IMR-90 (cell line): ENCODE results near the gene PAF1. TPM values are rescaled to one million over a fixed set of nuclear protein-coding genes. Genes with fewer than 3 reads are reported as not detected.

Experiments
- ATAC-seq: fragments of 200-7000 bp; cut with Tn5 transposase; 2 replicates; pipeline ENCODE4 v1.9.1; 2020; ENCODE audit warnings: low read depth, mild to moderate bottlenecking, moderate library complexity
- BruUV-seq: library from RNA; stranded (reverse); fragments of 400-500 nt; replicated peaks from 2 replicates; lab custom pipeline; 2021; lab: Mats Ljungman, UMichigan
- CTCF ChIA-PET: fragments of 300-600 bp; formaldehyde crosslinking; extraction: SDS; loops from one replicate; lab custom pipeline; 2021; ENCODE audit warnings: antibody characterized with exemption; lab: Yijun Ruan, JAX
- POLR2A ChIA-PET: fragments of 300-600 bp; sonication (Branson Sonifier 250); formaldehyde crosslinking; loops from one replicate; lab custom pipeline; 2022; ENCODE audit warnings: antibody characterized with exemption; ENCODE audit not compliant: unreplicated experiment; lab: Charles Lee
- DNase-seq: peaks from one replicate; pipeline ENCODE4 v3.0.0; 2013
- H2AFZ ChIP-seq: replicated peaks from 2 replicates; pipeline ENCODE3; 2013; ENCODE audit warnings: low read length, mild to moderate bottlenecking; ENCODE audit not compliant: poor library complexity
- H2AK5ac ChIP-seq: 2 replicates; pipeline ENCODE4 v1.6.1; 2013; ENCODE audit warnings: low read depth, low read length, inconsistent platforms
- H2AK9ac ChIP-seq: replicated peaks from 2 replicates; pipeline ENCODE3; 2013; ENCODE audit warnings: mild to moderate bottlenecking, low read depth, low read length, moderate library complexity; ENCODE audit not compliant: poor library complexity
- H2BK120ac ChIP-seq: 2 replicates; pipeline ENCODE4 v1.6.1; 2013; ENCODE audit warnings: low read depth, low read length, inconsistent platforms
- H2BK15ac ChIP-seq: 3 replicates; pipeline ENCODE4 v1.6.1; 2013; ENCODE audit warnings: low read depth, low read length, inconsistent platforms
- H2BK20ac ChIP-seq: 2 replicates; pipeline ENCODE4 v1.6.1; 2013; ENCODE audit warnings: low read depth, mild to moderate bottlenecking, inconsistent platforms, low read length, moderate library complexity
- H2BK5ac ChIP-seq: 2 replicates; pipeline ENCODE4 v1.6.1; 2013; ENCODE audit warnings: mild to moderate bottlenecking, low read depth, low read length, inconsistent platforms; ENCODE audit not compliant: poor library complexity, severe bottlenecking
- H3K14ac ChIP-seq: replicated peaks from 2 replicates; pipeline ENCODE4 v1.6.1; 2013; ENCODE audit warnings: low read depth, low read length, inconsistent platforms
- H3K18ac ChIP-seq: 2 replicates; pipeline ENCODE4 v1.6.1; 2013; ENCODE audit warnings: low read depth, low read length, control low read depth
- H3K23ac ChIP-seq: 2 replicates; pipeline ENCODE4 v1.6.1; 2013; ENCODE audit warnings: low read depth, low read length, inconsistent platforms
- H3K27ac ChIP-seq: 2 replicates; pipeline ENCODE4 v1.5.1; 2013; ENCODE audit warnings: mild to moderate bottlenecking, control low read depth, low read length; ENCODE audit not compliant: insufficient read depth
- H3K27me3 ChIP-seq: 2 replicates; pipeline ENCODE4 v1.6.1; 2013; ENCODE audit warnings: low read length; ENCODE audit not compliant: control insufficient read depth, insufficient read depth
- H3K36me3 ChIP-seq: 2 replicates; pipeline ENCODE4 v1.6.1; 2013; ENCODE audit warnings: low read length, mixed read lengths; ENCODE audit not compliant: control insufficient read depth, insufficient read depth
- H3K4ac ChIP-seq: 2 replicates; pipeline ENCODE4 v1.6.1; 2013; ENCODE audit warnings: low read depth, low read length, inconsistent platforms
- H3K4me1 ChIP-seq: 2 replicates; pipeline ENCODE4 v1.6.1; 2013; ENCODE audit warnings: low read length, mixed read lengths; ENCODE audit not compliant: control insufficient read depth, insufficient read depth
- H3K4me2 ChIP-seq: 2 replicates; pipeline ENCODE4 v1.6.1; 2013; ENCODE audit warnings: low read depth, mild to moderate bottlenecking, control low read depth, low read length, moderate library complexity
- H3K4me3 ChIP-seq: 2 replicates; pipeline ENCODE4 v1.5.1; 2013; ENCODE audit warnings: low read depth, mild to moderate bottlenecking, control low read depth, low read length, moderate library complexity; ENCODE audit not compliant: insufficient read depth
- H3K56ac ChIP-seq: 2 replicates; pipeline ENCODE4 v1.6.1; 2013; ENCODE audit warnings: low read length, inconsistent platforms; ENCODE audit not compliant: insufficient read depth; ENCODE audit errors: extremely low read depth
- H3K79me1 ChIP-seq, 2 experiments: 2 replicates each; pipeline ENCODE4 v1.6.1; 2013; ENCODE audit warnings: low read length in 2 of 2, inconsistent platforms in 1 of 2, low read depth in 1 of 2
- H3K9ac ChIP-seq: 2 replicates; pipeline ENCODE4 v1.6.1; 2013; ENCODE audit warnings: low read depth, low read length, control low read depth
- H3K9me1 ChIP-seq: 2 replicates; pipeline ENCODE4 v1.6.1; 2013; ENCODE audit warnings: low read length, inconsistent platforms; ENCODE audit not compliant: insufficient read depth
- H3K9me3 ChIP-seq: 2 replicates; pipeline ENCODE4 v1.6.1; 2013; ENCODE audit warnings: low read length; ENCODE audit not compliant: control insufficient read depth, insufficient read depth
- H4K20me1 ChIP-seq: 2 replicates; pipeline ENCODE4 v1.6.1; 2013; ENCODE audit warnings: low read length, inconsistent platforms; ENCODE audit not compliant: insufficient read depth
- H4K5ac ChIP-seq: 2 replicates; pipeline ENCODE4 v1.6.1; 2013; ENCODE audit warnings: mild to moderate bottlenecking, low read depth, low read length, control low read depth
- H4K8ac ChIP-seq, 2 experiments: 2 replicates each; pipeline ENCODE4 v1.6.1; 2013; ENCODE audit warnings: low read depth in 2 of 2, low read length in 2 of 2, control low read depth in 1 of 2, inconsistent platforms in 1 of 2
- H4K91ac ChIP-seq: 2 replicates; pipeline ENCODE4 v1.6.1; 2013; ENCODE audit warnings: low read depth, low read length, inconsistent platforms; ENCODE audit not compliant: insufficient read depth
- CEBPB ChIP-seq: IDR thresholded peaks from 2 replicates; pipeline ENCODE4 v1.6.1; 2012; ENCODE audit warnings: low read depth, low read length, improper control_type of control experiment
- CHD1 ChIP-seq: IDR thresholded peaks from 2 replicates; pipeline ENCODE4 v1.6.1; 2012; ENCODE audit warnings: low read depth, low read length, improper control_type of control experiment
- MAZ ChIP-seq: IDR thresholded peaks from 2 replicates; pipeline ENCODE4 v1.6.1; 2012; ENCODE audit warnings: low read depth, mild to moderate bottlenecking, low read length, improper control_type of control experiment, moderate library complexity, borderline replicate concordance
- POLR2A ChIP-seq: IDR thresholded peaks from 2 replicates; pipeline ENCODE4 v1.6.1; 2012; ENCODE audit warnings: mild to moderate bottlenecking, low read depth, low read length
- RAD21 ChIP-seq: IDR thresholded peaks from 2 replicates; pipeline ENCODE4 v1.6.1; 2012; ENCODE audit warnings: low read length, improper control_type of control experiment
- RCOR1 ChIP-seq: IDR thresholded peaks from 2 replicates; pipeline ENCODE4 v1.6.1; 2012; ENCODE audit warnings: mild to moderate bottlenecking, low read length, improper control_type of control experiment; ENCODE audit not compliant: insufficient replicate concordance
- WGBS, 2 experiments: methylation state at CpG; one replicate each; pipeline versions ENCODE4 v1.1.5 to v1.1.7; 2013; ENCODE audit warnings: missing lambda C conversion rate in 2 of 2; ENCODE audit not compliant: insufficient read length in 1 of 2; ENCODE audit errors: extremely low coverage in 2 of 2; 5-methylcytosine and 5-hydroxymethylcytosine counted together
- dilution Hi-C: fragments of 300-500 bp; cut with HindIII; formaldehyde crosslinking; loops from one replicate; pipeline ENCODE4 v1.14.3; 2018; ENCODE audit warnings: low sequenced_read_pairs; ENCODE audit not compliant: unreplicated experiment
- in situ Hi-C: fragments of 300-500 bp; cut with MboI; formaldehyde crosslinking; loops from 3 replicates; pipeline ENCODE4 v1.14.3; 2019; ENCODE audit warnings: low sequenced_read_pairs, inconsistent platforms, mixed read lengths
- intact Hi-C: fragments of 100-400 bp; cut with micrococcal nuclease; formaldehyde crosslinking; loops from 2 replicates; pipeline ENCODE4 v1.10.0; 2022
- polyA plus RNA-seq, 3 experiments: library from polyadenylated mRNA; depleted of rRNA; stranded (reverse); fragments of >200 nt; gene quantifications; 2 replicates each; pipeline ENCODE4 v1.2.3, GENCODE V29; 2012; ENCODE audit warnings: low replicate concordance in 1 of 3
- total RNA-seq: library from RNA; depleted of rRNA; stranded (reverse); fragments of >200 nt; gene quantifications from 2 replicates; pipeline ENCODE4 v1.2.3, GENCODE V29; 2012

PAF1 gene
- total and polyA plus RNA-seq, 2 of the 4 experiments (the other 2 are of a cell fraction): 45.7 to 54.3 TPM

- H3K9ac ChIP-seq: peak overlapping the region; percentile 91
- H3K56ac ChIP-seq: peak overlapping the region; percentile 88
- peak overlapping the region; percentile 80 for H3K23ac ChIP-seq
- intact Hi-C loops: no loop called here
- H3K4me1 ChIP-seq: peaks cover 3% of the 10 kb centered on the region; the same call in 1 of the 2 replicates
- 0% methylated on average over 2 of the region's 2 CpGs; no CpG with 5 or more reads in 1 of the 2 experiments for WGBS, 2 experiments
- POLR2A ChIA-PET: interaction anchor here (0.5 to 0.9 kb wide), 11 partner anchors 8 to 960 kb away, joined by 3 to 22 read pairs (median 4); partner anchors contain the start of genes EID2B, MED29, PAF1 and SAMD4B
- peak overlapping the region; percentile 91 to 98 for H4K8ac ChIP-seq
- H3K18ac ChIP-seq: peak overlapping the region; percentile 33
- peak overlapping the region; percentile 67 for H3K27ac ChIP-seq
- no peaks in the 10 kb centered on the region for H3K9me3 ChIP-seq
- H3K27me3 ChIP-seq: no peaks in the 10 kb centered on the region
- in situ Hi-C loops: loop anchor here (25.0 kb wide), 1 partner anchor 401 kb away; the partner anchor contains the start of genes DYRK1B and FBL
- H2BK120ac ChIP-seq: no peak overlapping the region
- H2AK9ac ChIP-seq: peak overlapping the region; percentile 87
- TF ChIP-seq CEBPB (no peak), POLR2A (no peak), CHD1 (no peak), MAZ (no peak), RAD21 (no peak), RCOR1 (no peak)
- no peak for ATAC-seq
- H2AK5ac ChIP-seq: peak overlapping the region; percentile 33
- H3K79me1 ChIP-seq: peaks cover 22 to 39% of the 10 kb centered on the region in 2 experiments
- peak overlapping the region; percentile 53 for H4K5ac ChIP-seq
- peak overlapping the region; percentile 65 for H3K4ac ChIP-seq
- peak overlapping the region; percentile 67 for H3K4me2 ChIP-seq
- peak overlapping the region; percentile 84 for H2AFZ ChIP-seq
- CTCF ChIA-PET: interaction anchor here (1.0 kb wide), 1 partner anchor 25 kb away, joined by 3 read pairs; no protein-coding TSS in a partner anchor
- no peaks in the 10 kb centered on the region; the same call in 1 of the 2 replicates for H3K9me1 ChIP-seq
- DNase-seq: no peak
- dilution Hi-C loops: no loop called here
- H3K14ac ChIP-seq: peak overlapping the region; percentile 78
- peak overlapping the region; percentile 82 for H4K91ac ChIP-seq
- peak overlapping the region; percentile 48 for H3K4me3 ChIP-seq
- H4K20me1 ChIP-seq: peaks cover 33% of the 10 kb centered on the region
- peaks cover 23% of the 10 kb centered on the region for H3K36me3 ChIP-seq
- no peak overlapping the region for H2BK20ac ChIP-seq
- TSS peak; percentile 96 for BruUV-seq
- H2BK15ac ChIP-seq: no peak overlapping the region
- peak overlapping the region; percentile 35 for H2BK5ac ChIP-seq
Measured at GRCh38 chr19:39436350-39436716, 45.4 kb upstream of the PAF1 start.
